ENCODE measurements around the gene USE1. TPM values are rescaled to one million over a fixed set of nuclear protein-coding genes. Genes with fewer than 3 reads are reported as not detected.
A peak's percentile ranks its signal among the peaks of the same experiment; 100 is the strongest.

USE1 gene
- total and polyA plus RNA-seq, 9 of the 15 experiments (the other 6 are each of a cell fraction or from before 2014, with no cell fraction given): 17.3 to 52.4 (median 34.0) TPM

DNA sequence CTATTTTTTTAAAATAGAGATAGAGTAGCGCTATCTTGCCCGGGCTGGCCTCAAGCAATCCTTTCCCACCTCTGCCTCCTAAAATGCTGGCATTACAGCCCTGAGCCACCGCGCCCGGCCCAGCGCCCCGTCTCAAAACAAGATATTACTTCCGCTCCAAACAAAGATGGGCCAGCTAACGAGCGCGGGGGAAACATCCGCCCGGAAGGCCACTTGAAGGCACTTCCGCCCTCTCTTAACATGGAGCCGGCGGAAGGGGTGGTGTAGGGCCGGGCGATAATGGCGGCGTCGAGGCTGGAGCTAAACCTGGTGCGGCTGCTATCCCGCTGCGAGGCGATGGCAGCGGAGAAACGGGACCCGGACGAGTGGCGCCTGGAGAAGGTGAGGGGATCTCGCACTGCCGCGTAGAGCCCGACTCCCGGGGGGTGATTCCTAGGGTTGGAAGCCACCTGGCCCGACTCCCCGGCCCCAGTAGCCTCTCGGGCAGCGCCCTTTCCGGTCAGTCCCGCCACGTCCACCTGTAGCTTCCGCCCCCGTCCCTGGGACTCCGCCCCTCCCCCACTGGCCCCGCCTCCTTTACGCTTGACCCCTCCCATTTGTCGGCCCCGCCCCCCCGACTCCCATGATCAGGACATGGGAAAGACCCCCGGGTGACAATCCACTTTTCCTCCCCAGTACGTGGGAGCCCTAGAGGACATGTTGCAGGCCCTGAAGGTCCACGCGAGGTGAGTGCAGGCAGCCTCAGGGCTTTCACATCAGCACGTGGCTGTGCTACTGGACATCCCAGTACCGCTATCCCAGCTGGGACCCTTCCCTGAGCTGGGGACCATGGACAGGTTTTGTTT lies at the start of gene USE1 (continued):
- TF ChIP-seq ATF1 (CRISPR knock-in tag; IDR thresholded peaks at IDR 0.05): no peak
- peak; percentile 84 for TF ChIP-seq ATF1 (tag; IDR thresholded peaks at IDR 0.05)
- TF ChIP-seq RUNX1 (IDR thresholded peaks at IDR 0.05; ENCODE audit: low read depth): peak; percentile 30; the same call in 1 of the 2 replicates
- TF ChIP-seq NR4A1 (CRISPR knock-in tag; IDR thresholded peaks at IDR 0.05): no peak
- TF ChIP-seq NR4A1 (tag; IDR thresholded peaks at IDR 0.05): 0 out of 2 replicates have a peak, but pooled peaks have one; percentile 29
- TF ChIP-seq, protein P1, sequence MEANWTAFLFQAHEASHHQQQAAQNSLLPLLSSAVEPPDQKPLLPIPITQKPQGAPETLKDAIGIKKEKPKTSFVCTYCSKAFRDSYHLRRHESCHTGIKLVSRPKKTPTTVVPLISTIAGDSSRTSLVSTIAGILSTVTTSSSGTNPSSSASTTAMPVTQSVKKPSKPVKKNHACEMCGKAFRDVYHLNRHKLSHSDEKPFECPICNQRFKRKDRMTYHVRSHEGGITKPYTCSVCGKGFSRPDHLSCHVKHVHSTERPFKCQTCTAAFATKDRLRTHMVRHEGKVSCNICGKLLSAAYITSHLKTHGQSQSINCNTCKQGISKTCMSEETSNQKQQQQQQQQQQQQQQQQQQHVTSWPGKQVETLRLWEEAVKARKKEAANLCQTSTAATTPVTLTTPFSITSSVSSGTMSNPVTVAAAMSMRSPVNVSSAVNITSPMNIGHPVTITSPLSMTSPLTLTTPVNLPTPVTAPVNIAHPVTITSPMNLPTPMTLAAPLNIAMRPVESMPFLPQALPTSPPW (CRISPR knock-in tag; IDR thresholded peaks at IDR 0.05): peak; percentile 84
- TF ChIP-seq CEBPB (tag; IDR thresholded peaks at IDR 0.05): no peak
- TF ChIP-seq RHOXF2B (CRISPR knock-in tag; conservative IDR thresholded peaks at IDR 0.05): no peak
- no peak for TF ChIP-seq ZNF695 (CRISPR knock-in tag; IDR thresholded peaks at IDR 0.05)
- TF ChIP-seq SREBF1 (IDR thresholded peaks at IDR 0.05; ENCODE audit: borderline replicate concordance, low read depth, low read length): no peak
- no peak for TF ChIP-seq HDAC8 (tag; IDR thresholded peaks at IDR 0.05)
- no peak for TF ChIP-seq DDX20 (tag; IDR thresholded peaks at IDR 0.05; ENCODE audit: low read depth)
- 0 out of 2 replicates have a peak, but pooled peaks have one; percentile 92 for TF ChIP-seq RBM14 (IDR thresholded peaks at IDR 0.05; ENCODE audit: borderline replicate concordance, insufficient read depth, low read depth, low read length)
- peak; percentile 91; the same call in 1 of the 2 replicates for TF ChIP-seq FOXP1 (CRISPR knock-in tag; IDR thresholded peaks at IDR 0.05)
- TF ChIP-seq ZBTB17 (CRISPR knock-in tag; IDR thresholded peaks at IDR 0.05): no peak
- no peak for TF ChIP-seq TEAD2 (tag; IDR thresholded peaks at IDR 0.05)
- no peak for TF ChIP-seq TCFL5 (CRISPR knock-in tag; conservative IDR thresholded peaks at IDR 0.05)
- TF ChIP-seq ZFP1 (CRISPR knock-in tag; IDR thresholded peaks at IDR 0.05): no peak
- TF ChIP-seq NCOA6 (IDR thresholded peaks at IDR 0.05): no peak
- TF ChIP-seq, protein P2, sequence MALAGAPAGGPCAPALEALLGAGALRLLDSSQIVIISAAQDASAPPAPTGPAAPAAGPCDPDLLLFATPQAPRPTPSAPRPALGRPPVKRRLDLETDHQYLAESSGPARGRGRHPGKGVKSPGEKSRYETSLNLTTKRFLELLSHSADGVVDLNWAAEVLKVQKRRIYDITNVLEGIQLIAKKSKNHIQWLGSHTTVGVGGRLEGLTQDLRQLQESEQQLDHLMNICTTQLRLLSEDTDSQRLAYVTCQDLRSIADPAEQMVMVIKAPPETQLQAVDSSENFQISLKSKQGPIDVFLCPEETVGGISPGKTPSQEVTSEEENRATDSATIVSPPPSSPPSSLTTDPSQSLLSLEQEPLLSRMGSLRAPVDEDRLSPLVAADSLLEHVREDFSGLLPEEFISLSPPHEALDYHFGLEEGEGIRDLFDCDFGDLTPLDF (CRISPR knock-in tag; IDR thresholded peaks at IDR 0.05): peak; percentile 73; the same call in 1 of the 2 replicates
- TF ChIP-seq MAFK (IDR thresholded peaks at IDR 0.05; ENCODE audit: low read length): no peak
- TF ChIP-seq ZNF140 (CRISPR knock-in tag; IDR thresholded peaks at IDR 0.05): no peak
- TF ChIP-seq, protein P3, sequence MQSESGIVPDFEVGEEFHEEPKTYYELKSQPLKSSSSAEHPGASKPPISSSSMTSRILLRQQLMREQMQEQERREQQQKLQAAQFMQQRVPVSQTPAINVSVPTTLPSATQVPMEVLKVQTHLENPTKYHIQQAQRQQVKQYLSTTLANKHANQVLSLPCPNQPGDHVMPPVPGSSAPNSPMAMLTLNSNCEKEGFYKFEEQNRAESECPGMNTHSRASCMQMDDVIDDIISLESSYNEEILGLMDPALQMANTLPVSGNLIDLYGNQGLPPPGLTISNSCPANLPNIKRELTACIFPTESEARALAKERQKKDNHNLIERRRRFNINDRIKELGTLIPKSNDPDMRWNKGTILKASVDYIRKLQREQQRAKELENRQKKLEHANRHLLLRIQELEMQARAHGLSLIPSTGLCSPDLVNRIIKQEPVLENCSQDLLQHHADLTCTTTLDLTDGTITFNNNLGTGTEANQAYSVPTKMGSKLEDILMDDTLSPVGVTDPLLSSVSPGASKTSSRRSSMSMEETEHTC (IDR thresholded peaks at IDR 0.05): no peak
- TF ChIP-seq, protein P4, sequence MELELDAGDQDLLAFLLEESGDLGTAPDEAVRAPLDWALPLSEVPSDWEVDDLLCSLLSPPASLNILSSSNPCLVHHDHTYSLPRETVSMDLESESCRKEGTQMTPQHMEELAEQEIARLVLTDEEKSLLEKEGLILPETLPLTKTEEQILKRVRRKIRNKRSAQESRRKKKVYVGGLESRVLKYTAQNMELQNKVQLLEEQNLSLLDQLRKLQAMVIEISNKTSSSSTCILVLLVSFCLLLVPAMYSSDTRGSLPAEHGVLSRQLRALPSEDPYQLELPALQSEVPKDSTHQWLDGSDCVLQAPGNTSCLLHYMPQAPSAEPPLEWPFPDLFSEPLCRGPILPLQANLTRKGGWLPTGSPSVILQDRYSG (tag; conservative IDR thresholded peaks at IDR 0.05; ENCODE audit: low read depth): 0 out of 2 replicates have a peak, but pooled peaks have one; percentile 32
- no peak for TF ChIP-seq FOXA1 (IDR thresholded peaks at IDR 0.05; ENCODE audit: borderline replicate concordance)

Measured in K562 (cell line).